Thyroid gland (tissue), 4 donors: ENCODE results near the gene THRB. TPM values are rescaled to one million over a fixed set of nuclear protein-coding genes. Genes with fewer than 3 reads are reported as not detected.

Experiments
- DNase-seq, 2 donors: peaks; one replicate each; pipeline ENCODE4 v3.0.0-alpha.2; 2019
- H3K27ac ChIP-seq, 3 donors: fragments of 200-600 bp; sonication (generic); 1 replicate in 2 of 3; 2 replicates in 1 of 3; pipeline ENCODE4 v1.5.1; 2016 to 2019; ENCODE audit warnings: mild to moderate bottlenecking in 1 of 3, moderate library complexity in 1 of 3
- H3K27me3 ChIP-seq: fragments of 200-600 bp; sonication (generic); one replicate; pipeline ENCODE4 v1.5.1; 2019
- H3K36me3 ChIP-seq, 2 donors: fragments of 200-600 bp; sonication (generic); one replicate each; pipeline ENCODE4 v1.5.1; 2016 to 2019
- H3K4me1 ChIP-seq, 2 donors: fragments of 200-600 bp; sonication (generic); one replicate each; pipeline ENCODE4 v1.5.1; 2017 to 2019
- H3K4me3 ChIP-seq, 3 donors: fragments of 200-600 bp; sonication (generic); replicated peaks in 1 of 3; 1 replicate in 2 of 3; 2 replicates in 1 of 3; pipeline ENCODE4 v1.5.1; 2016; ENCODE audit warnings: mild to moderate bottlenecking in 1 of 3
- H3K9me3 ChIP-seq: fragments of 200-600 bp; sonication (generic); one replicate; pipeline ENCODE4 v1.5.1; 2017
- POLR2A ChIP-seq, 2 donors: fragments of 450-650 bp; IDR thresholded peaks; one replicate each; pipeline ENCODE4 v1.6.1; 2017; ENCODE audit warnings: antibody characterized with exemption in 2 of 2, mild to moderate bottlenecking in 2 of 2, moderate library complexity in 1 of 2
- WGBS, 2 donors: methylation state at CpG; one replicate each; pipeline ENCODE4 v1.1.5; 2017; 5-methylcytosine and 5-hydroxymethylcytosine counted together
- intact Hi-C: fragments of 100-400 bp; cut with DNase I; formaldehyde crosslinking; loops from one replicate; pipeline ENCODE4 v1.15.1; 2023
- total RNA-seq, 4 donors: library from RNA; depleted of rRNA; stranded (reverse); fragments of >200 nt; gene quantifications; one replicate each; pipeline ENCODE4 v1.2.3, GENCODE V29; 2016
- TF ChIP-seq, protein P1 (sequence below), 6 experiments: fragments of 200-600 bp in 3 of 6; fragments of 450-650 bp in 3 of 6; sonication (generic) in 3 of 6; IDR thresholded peaks; one replicate each; pipeline ENCODE4 v1.5.1; 2016 to 2019; ENCODE audit warnings: antibody characterized with exemption in 6 of 6, mild to moderate bottlenecking in 2 of 6, inconsistent platforms in 1 of 6, moderate library complexity in 1 of 6

THRB gene
- total RNA-seq, 4 donors from 2014 or later: 11.1 to 33.2 (median 13.4) TPM

DNA sequence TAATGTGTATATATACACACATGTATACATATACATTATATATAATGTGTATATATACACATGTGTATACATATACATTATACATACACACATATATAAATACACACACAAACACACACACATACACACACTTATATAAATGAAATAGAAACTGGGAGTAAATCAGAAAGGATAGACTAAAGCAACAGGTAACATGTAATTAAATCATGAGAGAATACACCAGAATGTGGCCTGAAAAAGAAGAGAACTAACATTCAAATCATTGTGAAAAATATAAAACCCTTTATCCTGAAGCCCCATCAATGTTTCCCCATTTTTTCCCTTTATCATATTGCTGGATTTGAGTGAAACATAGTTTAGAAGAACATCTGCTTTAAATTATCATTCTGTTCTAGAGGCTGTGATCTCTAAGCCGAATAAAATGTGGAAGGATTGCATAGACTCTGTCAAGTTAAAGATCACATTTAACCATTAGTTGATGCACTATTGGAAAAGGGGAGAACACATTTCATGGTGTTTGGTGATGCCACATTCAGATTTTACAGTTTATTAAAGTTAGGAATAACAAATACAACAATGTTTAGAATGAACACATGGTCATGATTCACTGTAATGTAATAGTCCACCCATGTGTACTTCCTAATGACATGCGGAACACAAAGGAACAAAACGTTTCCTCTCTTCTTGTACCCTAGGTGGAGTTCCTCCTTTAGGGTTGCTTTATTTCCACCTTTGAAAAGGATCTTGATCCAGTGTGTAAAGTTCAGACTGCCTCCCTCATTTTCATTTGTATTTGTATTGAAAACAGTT lies 12.5 kb upstream of the THRB start:
- H3K27ac ChIP-seq: no peak overlapping the region

DNA sequence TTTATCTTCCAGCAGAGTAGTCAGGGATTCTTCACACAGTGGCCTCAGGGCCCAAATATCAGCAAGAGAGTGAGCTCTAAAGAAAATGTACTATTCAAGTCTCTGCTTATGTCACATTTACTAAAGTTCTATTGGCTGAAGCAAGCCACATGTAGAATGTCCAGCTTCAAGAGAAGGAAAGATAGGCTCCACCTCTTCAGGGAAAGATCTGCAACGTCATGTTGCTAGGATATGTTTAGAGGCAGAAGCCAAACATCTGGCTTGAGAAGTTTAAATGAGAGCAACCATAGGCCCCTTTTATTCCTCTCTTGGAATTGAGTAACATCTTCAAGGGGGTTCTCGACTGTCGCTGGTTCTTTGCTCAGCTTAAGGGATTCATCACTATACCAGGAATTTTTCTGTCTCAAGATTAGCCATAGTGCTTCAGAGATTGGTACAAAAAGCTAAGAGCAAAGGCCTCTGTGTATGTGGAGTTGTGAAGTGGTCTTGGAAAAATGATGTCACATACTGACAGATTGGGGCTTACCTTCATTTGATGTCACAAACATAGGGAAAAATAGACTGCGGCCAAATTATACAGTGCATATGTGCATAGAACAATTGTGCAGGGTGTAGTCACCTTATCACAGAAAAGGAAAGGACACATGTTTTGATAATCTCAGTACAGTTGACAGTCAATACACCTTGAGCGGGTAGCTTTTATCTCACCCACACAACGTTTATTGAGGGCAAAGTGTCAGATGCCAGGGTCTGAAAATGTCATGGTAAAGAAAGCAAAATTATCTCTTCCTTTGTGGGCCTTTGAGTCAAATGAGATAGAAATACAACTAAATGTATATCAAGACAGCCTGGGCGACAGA lies 11.3 kb upstream of the THRB start:
- Histone ChIP-seq H3K4me3 (no peak overlapping the region), H3K27me3 (no peaks in the 10 kb centered on the region), H3K4me1 (no peaks in the 10 kb centered on the region), H3K9me3 (no peaks in the 10 kb centered on the region), H3K27ac (no peak overlapping the region), H3K36me3 (no peaks in the 10 kb centered on the region)
- 87 to 91% methylated on average over 7 of the region's 7 CpGs for WGBS, 2 donors
- DNase-seq: no peak
- intact Hi-C loops: no loop called here
- no peak for TF ChIP-seq POLR2A (IDR thresholded peaks at IDR 0.05)
- TF ChIP-seq, protein P1, sequence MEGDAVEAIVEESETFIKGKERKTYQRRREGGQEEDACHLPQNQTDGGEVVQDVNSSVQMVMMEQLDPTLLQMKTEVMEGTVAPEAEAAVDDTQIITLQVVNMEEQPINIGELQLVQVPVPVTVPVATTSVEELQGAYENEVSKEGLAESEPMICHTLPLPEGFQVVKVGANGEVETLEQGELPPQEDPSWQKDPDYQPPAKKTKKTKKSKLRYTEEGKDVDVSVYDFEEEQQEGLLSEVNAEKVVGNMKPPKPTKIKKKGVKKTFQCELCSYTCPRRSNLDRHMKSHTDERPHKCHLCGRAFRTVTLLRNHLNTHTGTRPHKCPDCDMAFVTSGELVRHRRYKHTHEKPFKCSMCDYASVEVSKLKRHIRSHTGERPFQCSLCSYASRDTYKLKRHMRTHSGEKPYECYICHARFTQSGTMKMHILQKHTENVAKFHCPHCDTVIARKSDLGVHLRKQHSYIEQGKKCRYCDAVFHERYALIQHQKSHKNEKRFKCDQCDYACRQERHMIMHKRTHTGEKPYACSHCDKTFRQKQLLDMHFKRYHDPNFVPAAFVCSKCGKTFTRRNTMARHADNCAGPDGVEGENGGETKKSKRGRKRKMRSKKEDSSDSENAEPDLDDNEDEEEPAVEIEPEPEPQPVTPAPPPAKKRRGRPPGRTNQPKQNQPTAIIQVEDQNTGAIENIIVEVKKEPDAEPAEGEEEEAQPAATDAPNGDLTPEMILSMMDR (IDR thresholded peaks at IDR 0.05): no peak

More for the DNA sequence above, 12.5 kb upstream of the THRB start:
- TF ChIP-seq, protein P1 (IDR thresholded peaks at IDR 0.05): no peak
- no peak for TF ChIP-seq POLR2A (IDR thresholded peaks at IDR 0.05)
- H3K4me3 ChIP-seq: no peak overlapping the region
- intact Hi-C loops: no loop called here
- no peaks in the 10 kb centered on the region for H3K9me3 ChIP-seq
- no peaks in the 10 kb centered on the region for H3K4me1 ChIP-seq
- H3K27me3 ChIP-seq: no peaks in the 10 kb centered on the region
- no peak for DNase-seq
- no peaks in the 10 kb centered on the region for H3K36me3 ChIP-seq
- 79 to 93% methylated on average over 3 of the region's 3 CpGs for WGBS, 2 donors

DNA sequence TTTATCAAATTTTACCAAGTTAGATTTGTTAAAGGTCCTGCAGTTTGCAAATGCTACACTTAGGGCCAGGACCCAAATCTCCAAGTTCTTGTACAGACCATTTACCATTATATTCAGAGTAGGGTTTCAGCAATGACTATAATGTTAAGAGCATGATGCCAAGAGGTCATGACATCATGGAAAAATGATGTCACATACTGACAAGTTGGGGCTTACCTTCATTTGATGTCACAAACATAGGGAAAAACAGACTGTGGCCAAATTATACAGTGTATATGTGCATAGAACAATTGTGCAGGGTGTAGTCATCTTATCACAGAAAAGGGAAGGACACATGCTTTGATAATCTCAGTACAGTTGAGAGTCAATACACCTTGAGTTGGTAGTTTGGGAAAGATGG lies 10.1 kb upstream of the THRB start:
- Histone ChIP-seq H3K27ac (no peak overlapping the region), H3K27me3 (no peaks in the 10 kb centered on the region), H3K9me3 (no peaks in the 10 kb centered on the region), H3K36me3 (no peaks in the 10 kb centered on the region), H3K4me1 (no peaks in the 10 kb centered on the region), H3K4me3 (no peak overlapping the region)
- no peak for DNase-seq
- intact Hi-C loops: no loop called here
- TF ChIP-seq POLR2A (IDR thresholded peaks at IDR 0.05): no peak
- TF ChIP-seq, protein P1 (IDR thresholded peaks at IDR 0.05): no peak

DNA sequence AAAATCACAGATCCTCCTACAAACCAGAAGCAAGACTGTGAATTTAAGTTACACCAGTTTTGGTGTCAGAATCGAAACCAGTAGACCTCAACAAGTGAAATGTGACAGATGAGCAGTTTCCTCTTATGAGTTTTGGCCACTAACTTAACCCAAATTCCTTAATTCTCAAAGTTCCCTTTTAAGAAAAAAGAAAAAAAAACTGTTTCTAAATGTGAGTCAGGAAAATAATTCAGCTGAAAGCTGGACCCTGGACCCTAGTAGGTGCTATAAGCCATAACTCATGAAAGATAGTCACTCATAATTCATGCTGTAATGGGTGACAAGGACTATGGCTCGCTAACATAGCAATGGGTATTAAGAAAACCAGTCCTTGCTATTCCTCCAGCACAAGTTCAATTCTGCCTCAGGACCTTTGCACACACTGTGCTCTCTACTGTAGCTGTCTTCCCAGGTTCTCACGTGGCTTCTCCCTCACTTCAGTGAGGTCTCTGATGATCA lies 9.0 kb upstream of the THRB start:
- intact Hi-C loops: no loop called here
- H3K4me1 ChIP-seq: no peaks in the 10 kb centered on the region
- WGBS, 2 donors: 82 to 83% methylated on average over 3 of the region's 3 CpGs

More for the DNA sequence above, 9.0 kb upstream of the THRB start:
- no peaks in the 10 kb centered on the region for H3K27me3 ChIP-seq
- TF ChIP-seq, protein P1 (IDR thresholded peaks at IDR 0.05): no peak
- no peak for TF ChIP-seq POLR2A (IDR thresholded peaks at IDR 0.05)
- DNase-seq: no peak
- H3K9me3 ChIP-seq: no peaks in the 10 kb centered on the region
- H3K27ac ChIP-seq: no peak overlapping the region
- H3K36me3 ChIP-seq: no peaks in the 10 kb centered on the region
- no peak overlapping the region for H3K4me3 ChIP-seq
